GM19239 (cell line): ENCODE results near the gene KCNQ5.

Source experiments
- DNase-seq: peaks from one replicate; pipeline ENCODE4 v3.0.0; 2011; ENCODE audit warnings: low spot score; ENCODE audit not compliant: insufficient read length
- FAIRE-seq: peaks from 2 replicates; lab custom pipeline; 2011; peaks lifted over from hg19 to GRCh38; lab: Jason Lieb, UNC

The KCNQ5 gene

GRCh38 chr6:72784581-72784980, 162.7 kb downstream of the KCNQ5 start:
- DNase-seq (no peak), FAIRE-seq (no peak)

- no peak for FAIRE-seq
These were observed 165.6 kb downstream of the KCNQ5 start for GRCh38 chr6:72787391-72788031.

DNA sequence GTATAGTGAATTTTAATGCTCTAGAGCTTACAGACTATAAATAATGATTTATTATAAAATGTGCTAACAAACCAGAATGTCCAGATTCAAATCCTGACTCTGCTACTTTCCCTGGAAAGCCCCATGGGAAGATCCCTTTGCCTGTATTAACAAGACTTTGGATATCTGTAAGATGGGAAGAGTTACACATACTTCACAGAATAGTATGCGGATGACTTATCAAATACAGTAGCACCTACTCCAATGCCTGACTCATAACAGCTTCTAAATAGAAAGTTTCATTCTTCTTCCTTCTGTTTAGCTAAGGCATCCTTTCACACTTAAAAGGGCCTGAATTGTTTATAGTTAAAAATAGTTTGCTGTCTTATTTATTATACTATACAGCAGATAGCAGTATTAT, 166.3 kb downstream of the KCNQ5 start:
- no peak for DNase-seq
- FAIRE-seq, result peak; percentile 40

More at GRCh38 chr6:72787391-72788031, 165.6 kb downstream of the KCNQ5 start:
- DNase-seq, result no peak

GRCh38 chr6:72789145-72789544, 167.3 kb downstream of the KCNQ5 start:
- DNase-seq (no peak), FAIRE-seq (peak; percentile 66)

GRCh38 chr6:72792692-72793091, 170.8 kb downstream of the KCNQ5 start:
- FAIRE-seq (no peak), DNase-seq (no peak)

GRCh38 chr6:72793641-72794395, 172.0 kb downstream of the KCNQ5 start:
- FAIRE-seq (no peak), DNase-seq (no peak)

DNA sequence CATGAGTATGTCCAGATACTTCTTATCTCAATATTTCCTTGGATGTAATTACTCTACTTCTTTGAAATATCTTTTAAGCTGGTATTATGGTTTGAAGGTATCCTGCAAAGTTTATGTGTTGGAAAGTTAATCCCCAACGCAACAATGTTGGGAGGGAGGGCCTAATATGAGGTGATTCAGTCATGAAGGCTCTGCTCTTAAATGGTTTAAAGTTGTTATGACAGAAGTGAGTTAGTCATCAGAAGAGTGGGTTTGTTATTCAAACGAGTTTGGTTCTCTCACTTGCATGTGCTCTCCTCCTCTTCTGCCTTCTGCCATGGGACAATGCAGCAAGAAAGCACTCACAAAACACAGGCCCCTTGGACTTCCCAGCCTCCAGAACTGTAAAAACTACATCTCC, 176.3 kb downstream of the KCNQ5 start:
- no peak for DNase-seq
- peak; percentile 8 for FAIRE-seq

DNA sequence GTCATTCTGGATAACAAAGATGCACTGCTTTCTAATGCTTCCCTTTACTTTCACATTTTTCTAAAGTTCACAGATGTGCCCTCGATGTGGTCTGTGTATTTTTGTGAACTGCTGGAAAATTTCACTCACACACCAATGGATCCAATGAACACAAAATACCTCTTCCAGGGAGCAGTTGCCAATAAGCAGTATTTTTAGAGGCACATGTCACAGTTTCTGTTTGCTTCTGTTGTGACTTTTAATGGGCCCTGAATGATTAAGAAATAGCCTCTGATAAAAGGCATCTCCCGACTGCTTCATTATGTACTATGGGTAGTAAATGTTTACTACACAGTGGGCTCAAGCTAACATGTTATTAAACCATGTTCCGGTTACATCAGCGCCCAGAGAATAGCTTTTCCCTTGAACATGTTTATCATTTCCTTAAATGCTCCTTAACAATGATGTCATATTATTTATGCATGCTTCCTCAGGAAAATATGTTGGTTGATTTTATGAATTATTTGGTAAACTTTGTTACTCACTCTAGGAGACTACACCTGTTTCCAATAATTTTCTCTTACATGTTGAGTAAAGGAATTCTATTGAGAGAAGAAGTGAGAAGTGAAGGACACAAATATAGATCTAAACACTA, 188.0 kb downstream of the KCNQ5 start:
- DNase-seq, result no peak
- FAIRE-seq, result no peak

GRCh38 chr6:72810571-72811280, 188.9 kb downstream of the KCNQ5 start:
- no peak for FAIRE-seq
- no peak for DNase-seq

- DNase-seq (no peak), FAIRE-seq (no peak)
These were observed 190.1 kb downstream of the KCNQ5 start for GRCh38 chr6:72811971-72812421.

DNA sequence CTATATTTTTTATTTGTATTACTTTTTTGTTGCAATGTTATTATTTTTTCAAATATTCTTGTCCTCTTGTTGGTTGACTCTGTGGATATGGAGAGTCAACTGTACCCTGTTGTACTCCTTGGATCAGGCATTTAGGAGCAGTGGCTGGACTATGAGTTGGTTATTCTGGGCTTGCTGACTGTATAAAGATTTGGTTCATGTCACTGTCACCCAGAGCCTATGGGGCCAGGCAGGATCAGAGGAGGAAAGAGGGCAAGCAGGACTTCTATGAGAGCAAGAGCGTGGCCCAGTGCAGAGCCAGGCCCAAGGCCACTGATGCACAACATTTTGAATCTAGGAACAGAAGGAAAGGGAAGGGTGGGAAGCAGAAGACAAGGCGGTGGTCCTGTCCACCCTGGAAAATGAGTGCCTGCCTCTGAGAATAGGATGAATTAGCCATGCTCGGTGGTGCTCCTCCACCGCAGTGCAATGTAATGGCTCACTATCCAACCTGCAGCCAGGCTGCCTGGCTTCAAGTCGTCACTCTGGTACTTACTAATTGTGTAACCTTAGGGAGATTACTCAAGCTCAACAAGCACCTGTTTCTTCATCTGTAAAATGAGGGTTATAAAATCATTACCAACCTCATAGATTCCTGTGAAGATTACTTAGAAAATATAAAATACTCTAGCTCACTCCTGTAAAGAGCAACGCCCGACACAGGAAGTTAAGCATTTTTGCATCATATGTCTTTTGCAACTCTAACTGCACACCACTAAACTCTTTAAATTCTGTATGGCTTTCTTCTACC, 192.1 kb downstream of the KCNQ5 start:
- FAIRE-seq, result no peak
- no peak for DNase-seq

DNA sequence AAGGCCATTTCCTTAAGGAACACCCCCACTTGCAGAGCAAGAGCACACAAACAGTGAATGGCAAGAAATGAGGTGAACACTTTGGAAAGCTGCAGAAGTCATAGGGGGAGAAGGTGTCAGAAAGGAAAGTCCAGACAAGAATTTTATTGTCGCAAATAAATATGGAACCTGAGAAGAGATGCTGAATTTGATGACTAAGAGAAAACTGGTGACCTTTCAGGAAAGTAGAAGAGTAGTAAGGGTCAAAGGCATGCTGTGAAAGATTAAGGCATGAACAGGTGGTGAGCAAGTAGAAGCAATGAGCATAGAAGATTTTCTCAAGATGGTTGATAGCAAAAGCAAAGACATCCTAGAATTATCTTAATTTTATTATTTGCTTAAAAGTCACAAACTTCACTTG, 194.2 kb downstream of the KCNQ5 start:
- DNase-seq (no peak), FAIRE-seq (no peak)

DNA sequence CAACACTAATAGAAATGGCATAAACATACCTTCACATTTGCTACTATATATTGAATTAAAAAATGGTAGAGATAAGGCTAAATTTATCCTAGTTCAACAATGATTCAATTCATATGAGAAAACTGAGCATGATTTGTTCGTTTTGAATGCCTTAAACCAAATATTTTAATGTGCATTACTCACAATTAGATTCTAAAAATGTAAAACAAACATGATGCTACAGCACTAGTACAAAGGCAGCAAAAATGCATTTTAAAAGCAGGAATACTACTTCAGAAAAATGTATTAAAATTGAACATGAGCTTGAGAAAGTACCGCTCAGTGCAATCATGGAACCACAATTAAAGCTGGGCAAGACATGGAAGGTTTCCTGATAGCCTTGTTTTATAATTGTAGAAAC, 195.3 kb downstream of the KCNQ5 start:
- FAIRE-seq (no peak), DNase-seq (no peak)

DNA sequence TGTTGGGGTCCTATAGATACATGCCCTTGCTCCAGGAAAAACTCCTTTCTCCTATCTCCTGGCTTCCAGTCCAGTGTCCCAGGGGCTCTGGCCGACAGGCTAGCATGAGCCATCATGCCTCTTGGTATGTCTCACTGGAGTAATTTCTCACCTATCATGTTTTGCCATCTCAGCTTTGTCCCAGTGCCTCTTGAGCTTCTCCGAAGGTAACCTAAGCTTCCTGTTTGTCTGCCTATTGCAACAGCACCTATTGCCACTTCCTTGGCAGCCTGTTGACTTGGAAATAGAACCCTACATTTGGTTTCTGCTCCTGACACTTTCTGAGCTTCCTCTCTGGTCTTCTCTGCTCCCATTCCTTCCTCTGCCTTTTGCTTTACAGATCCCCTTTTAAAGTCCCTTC, 197.7 kb downstream of the KCNQ5 start:
- FAIRE-seq, result no peak
- no peak for DNase-seq

DNA sequence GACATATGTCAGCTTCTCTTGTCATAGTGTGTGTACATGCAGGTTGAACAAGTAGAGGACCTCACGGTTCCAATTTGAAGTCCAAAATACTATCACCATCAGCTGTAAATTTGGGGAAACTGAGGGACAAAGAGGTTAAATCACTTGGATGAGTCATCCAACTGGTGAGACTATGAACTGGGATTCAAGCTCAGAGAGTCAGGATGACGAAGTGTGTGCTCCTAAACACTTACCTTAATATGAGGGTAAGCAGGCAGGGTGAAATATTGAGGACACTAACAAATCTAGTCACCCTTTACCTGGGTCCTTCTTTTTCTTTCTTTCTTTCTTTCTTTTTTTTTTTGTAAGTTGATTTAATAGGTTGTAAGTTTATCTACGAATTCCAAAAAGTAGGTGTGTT, 198.3 kb downstream of the KCNQ5 start:
- FAIRE-seq, result no peak

DNA sequence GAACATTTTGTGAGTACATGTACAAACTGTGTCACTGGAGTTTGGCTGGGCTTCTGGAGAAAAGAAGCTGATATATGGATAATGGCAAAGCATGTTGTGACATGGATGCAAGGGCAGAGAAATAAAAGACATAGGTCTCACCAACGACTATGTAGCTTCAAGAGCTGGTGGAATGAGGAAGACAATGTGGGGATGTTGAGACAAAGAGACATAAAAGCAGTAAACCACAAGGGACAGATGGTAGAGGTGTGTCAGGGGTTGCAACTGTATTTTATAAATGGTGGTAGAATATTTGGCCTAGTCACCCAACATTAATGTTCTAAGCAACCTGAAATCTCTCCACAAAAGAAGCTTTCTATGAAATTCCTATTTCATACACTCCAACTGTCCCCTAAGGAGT, 199.0 kb downstream of the KCNQ5 start:
- FAIRE-seq, result no peak
- no peak for DNase-seq

More for the DNA sequence above, 198.3 kb downstream of the KCNQ5 start:
- no peak for DNase-seq

GRCh38 chr6:72822023-72822422, 200.2 kb downstream of the KCNQ5 start:
- FAIRE-seq, result no peak
- DNase-seq, result no peak

- DNase-seq, result no peak
- FAIRE-seq, result no peak
These were observed 200.8 kb downstream of the KCNQ5 start for GRCh38 chr6:72822691-72823090.

- DNase-seq (peak; percentile 1), FAIRE-seq (peak; percentile 88)
These were observed 203.0 kb downstream of the KCNQ5 start for GRCh38 chr6:72824833-72825232.
